ENCODE data around the gene RIN1.
"Not testable (repeated sequence)": the region's sequence is repeated elsewhere in the genome, so short reads cannot be mapped to it uniquely, and the experiment has no call there.

Gene RIN1

DNA sequence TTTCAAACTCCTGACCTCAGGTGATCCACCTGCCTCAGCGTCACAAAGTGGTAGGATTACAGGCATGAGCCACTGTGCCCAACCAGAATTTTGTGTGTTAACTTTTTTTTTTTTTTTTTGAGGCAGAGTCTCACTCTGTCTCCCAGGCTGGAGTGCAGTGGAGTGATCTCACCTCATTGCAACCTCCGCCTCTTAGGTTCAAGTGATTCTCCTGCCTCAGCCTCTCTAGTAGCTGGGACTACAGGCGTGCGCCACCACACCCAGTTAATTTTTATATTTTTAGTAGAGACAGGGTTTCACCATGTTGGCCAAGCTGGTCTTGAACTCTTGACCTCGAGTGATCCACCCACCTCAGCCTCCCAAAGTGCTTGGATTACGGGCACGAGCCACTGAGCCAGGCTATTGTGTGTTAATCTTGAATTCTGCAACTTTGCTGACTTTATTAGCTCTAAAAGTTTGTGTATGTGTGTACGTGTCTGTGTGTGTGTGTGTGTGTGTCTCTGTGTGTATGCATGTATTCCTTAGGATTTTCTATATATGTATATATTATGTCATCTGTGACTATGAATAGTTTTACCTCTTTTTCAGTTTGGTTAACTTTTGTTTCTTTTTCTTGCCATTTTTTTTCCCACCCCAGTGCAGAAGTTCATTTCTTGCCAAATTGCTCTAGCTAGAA is 14.5 kb upstream of the RIN1 start:
- DNase-seq, result not testable (repeated sequence)

- DNase-seq, result no peak
These were observed 12.8 kb upstream of the RIN1 start for GRCh38 chr11:66349084-66349386.

DNA sequence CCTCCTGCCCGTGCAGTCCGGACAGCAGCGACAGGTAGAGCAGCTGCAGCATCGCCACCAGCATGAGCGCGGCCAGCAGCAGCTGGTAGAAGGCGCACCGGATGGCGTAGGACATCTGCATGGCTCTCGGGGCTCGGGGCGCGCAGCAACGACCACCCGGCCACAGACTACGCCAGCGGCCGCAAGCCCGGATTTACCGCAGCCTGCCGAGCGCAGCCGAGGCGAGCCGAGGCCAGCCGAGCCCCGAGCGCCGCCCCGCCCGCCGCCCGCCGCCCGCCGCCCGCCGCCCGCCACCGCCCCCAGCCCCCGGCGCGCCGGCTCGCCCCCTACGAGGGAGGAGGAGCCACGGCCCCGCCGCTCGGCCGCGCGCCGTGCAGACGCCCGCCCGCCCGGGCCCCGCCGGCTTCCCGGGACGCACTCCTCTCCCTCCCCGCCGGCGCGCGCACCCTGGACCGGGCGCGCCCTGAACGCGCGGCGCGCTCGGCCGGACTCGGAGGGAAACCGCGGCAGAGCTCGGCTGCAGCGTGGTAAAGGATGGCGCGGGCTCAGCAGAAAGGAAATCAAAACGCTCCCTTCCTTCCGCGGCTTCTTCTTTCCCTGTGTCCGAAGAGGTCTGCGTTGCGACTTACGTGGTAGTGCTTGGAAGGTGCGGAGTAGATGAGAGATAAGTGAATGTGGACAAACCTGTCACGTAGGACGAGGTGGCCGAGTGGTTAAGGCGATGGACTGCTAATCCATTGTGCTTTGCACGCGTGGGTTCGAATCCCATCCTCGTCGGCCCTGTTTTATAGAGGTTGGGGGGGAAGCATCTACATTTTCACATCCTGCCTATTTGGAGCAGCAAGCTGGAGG is 11.4 kb upstream of the RIN1 start, which contains the start of gene B4GAT1:
Gene B4GAT1 (minus strand): TSS at position 205 of the 852 bp plus-strand sequence. CDS start 84 bp downstream, at position 121.
- DNase-seq, result peak; percentile 78 to 85

GRCh38 chr11:66346476-66347424 is 10.5 kb upstream of the RIN1 start:
- no peak for DNase-seq

GRCh38 chr11:66345316-66345649 is 9.0 kb upstream of the RIN1 start:
- DNase-seq, result no peak

DNA sequence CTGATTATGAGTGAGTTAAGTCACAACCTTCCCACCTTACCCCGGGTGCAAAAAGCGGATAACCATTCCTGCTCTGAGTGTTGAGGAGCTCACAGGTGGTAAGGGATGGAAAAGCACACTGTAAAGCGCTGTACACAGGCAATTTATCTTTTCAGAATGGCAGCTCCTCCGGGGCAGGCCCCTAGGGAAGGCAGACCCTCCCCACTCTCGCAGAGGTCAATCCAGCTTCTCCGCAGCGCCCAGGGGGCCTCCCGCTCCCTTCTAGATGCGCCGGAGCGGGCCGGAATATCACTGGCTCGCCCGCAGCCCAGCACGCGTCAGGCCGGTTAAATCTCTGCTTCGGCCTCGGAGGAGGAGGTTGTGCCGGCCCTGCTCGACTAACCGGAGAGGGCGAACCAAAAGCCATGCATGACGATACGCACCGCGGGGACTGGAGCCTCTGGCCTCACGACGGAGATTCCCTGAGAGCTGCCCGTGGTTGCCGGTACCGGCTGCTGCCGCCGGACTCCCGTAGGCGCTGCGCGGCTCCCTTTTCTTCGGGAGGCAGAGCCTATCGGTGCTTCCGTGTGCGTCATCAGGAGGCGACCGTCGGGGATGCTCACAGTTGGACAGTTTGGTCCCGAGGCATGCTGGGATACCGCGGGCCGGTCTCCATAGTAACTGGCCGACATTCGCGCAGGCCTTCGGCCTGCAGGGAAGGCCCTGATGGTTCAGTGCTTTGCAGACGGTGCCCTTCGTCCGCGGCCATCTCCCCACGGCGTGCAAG is 8.5 kb upstream of the RIN1 start, which contains the start of gene BRMS1:
Gene BRMS1 (minus strand): TSS at position 555 of the 766 bp plus-strand sequence. CDS start 2,870 bp downstream, outside the sequence.
- DNase-seq, result peak; percentile 88 to 92

- no peak for DNase-seq
These were observed 6.9 kb upstream of the RIN1 start for GRCh38 chr11:66343176-66343575.

- no peak for DNase-seq
These were observed 5.4 kb upstream of the RIN1 start for GRCh38 chr11:66341502-66342126.

DNA sequence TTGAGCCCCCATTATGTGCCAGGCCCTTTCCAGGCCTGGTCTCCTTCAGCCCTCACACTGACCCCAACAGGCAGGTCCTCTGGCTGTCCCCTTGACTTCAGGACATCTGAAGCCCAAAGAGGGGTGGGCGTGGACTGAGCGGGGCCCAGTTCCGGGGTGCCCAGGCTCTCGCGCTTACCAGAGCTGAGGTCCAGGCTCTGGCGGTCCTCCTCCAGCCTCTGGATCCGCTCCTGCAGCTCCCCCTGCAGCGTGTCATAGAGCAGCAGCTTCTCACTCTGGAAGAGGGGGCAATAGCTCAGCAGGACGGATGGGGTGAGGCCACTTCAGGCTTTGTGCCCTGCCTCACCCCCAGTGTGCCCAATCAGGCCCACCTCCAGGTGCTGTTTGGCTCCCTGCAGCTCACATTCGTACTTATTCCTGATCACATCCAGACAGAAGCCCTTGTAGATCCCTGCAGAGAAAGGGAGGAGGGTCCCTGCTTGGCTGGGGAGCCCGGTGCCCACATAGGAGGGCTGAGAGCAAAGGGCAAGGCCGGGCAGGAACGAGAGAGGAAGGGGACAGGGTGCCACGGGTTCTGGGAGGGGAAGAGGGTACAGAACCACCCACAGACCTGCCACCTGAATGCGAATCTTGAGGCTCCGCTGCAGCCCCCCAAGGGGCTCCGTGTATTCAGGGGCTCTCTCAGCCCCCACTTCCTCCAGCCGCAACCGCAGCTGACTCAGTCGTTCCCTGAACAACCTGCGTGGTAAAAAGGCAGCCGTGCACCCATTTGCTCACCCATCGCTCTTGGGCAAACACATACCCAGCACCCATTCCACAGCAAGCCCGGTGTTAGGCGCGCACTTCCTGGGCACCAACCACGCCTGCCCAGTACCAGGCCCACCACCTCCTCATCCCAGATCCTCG is 4.6 kb upstream of the RIN1 start:
- no peak for DNase-seq

DNA sequence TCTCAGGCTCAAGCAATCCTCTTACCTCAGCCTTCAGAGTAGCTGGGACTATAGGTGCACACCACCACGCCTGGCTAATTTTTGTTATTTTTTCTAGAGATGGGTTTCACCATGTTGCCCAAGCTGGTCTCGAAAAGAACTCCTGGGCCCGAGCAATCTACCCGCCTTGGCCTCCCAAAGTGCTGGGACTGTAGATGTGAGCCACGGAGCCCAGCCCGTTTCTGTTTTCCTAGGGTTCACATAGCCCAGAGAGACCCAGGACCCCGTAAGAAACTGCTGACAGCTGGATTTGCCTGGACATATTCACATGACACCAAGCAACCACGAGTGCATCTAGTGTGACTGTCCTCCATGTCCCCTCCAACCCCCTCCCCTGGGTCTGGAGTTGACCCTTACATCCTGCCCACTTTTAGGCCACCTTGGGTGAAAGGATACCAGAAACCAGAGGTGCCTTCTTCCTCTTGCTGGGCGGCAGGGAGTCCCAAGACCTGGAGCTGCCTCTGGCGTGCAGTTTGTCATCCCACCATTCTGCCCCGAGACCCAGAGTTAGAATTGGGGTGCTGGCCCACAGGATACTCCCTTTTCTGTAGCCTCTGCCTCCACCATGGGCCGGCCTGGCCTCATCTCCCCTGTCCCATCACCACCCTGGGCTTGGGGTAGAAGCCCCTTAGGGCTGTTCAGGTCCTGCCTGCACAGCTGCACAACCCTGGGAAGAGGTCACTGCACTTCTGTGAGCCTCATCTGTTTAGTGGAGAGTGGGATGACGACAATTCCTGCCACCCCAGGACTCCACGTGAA is 3.7 kb upstream of the RIN1 start:
- DNase-seq, result no peak

- DNase-seq, result no peak
These were observed 3.0 kb upstream of the RIN1 start for GRCh38 chr11:66339162-66339675.

GRCh38 chr11:66338276-66339161 is 2.3 kb upstream of the RIN1 start:
- DNase-seq, result no peak

GRCh38 chr11:66337103-66337899 is 1.1 kb upstream of the RIN1 start:
- DNase-seq, result no peak

- peak in 1 of 2 experiments; percentile 38 for DNase-seq
These were observed 552 bp downstream of the RIN1 start for GRCh38 chr11:66335531-66336233.

DNA sequence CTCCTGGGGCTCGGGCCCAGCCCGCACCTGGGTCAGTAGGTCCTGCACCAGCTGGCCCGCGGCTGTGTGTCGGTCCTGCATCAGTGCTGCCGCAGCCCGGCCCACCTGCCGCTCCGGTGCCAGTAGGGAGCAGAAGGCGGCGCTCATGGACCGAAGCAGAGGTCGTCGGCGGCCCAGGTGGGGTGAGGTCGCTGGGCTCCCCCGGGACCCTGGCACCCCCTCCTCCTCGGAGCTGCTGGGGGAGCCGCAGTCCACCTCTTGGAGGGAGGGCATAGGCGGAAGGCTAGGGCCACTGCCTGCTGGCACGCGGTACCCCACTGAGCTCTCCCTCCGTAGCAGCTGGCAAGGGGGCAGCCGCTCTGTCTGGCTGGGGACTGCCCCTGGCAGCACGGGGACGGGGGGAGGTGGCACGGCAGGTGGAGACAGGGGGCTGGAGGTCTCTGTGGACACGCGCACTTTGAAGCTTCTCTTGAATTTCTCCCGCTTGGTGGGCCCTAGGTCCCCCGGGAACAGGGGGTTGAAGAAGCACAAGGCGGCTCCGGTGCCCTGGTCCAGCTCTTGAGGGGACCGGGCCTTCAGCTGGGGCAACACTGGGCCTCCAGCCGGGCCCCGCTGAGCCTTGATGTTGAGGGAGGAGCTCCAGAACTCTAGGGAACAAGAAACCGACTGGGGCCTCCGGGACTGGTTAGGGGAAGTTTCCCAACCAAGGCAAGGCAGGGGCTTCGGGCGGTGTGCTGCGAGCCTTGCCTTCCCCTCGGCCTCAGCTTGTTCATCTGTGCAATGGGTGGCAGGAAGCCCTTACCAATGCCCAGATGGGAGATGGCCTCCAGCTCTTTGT is 1.4 kb downstream of the RIN1 start:
- DNase-seq, result no peak

All from SW 1271 (cell line).